HFFc6 (cell line): ENCODE results near the gene NPS. TPM values are rescaled to one million over a fixed set of nuclear protein-coding genes. Genes with fewer than 3 reads are reported as not detected.

Source experiments
- DNase-seq: peaks from one replicate; pipeline ENCODE4 v3.0.0-alpha.2; 2018
- H3K27ac Mint-ChIP-seq: 2 replicates; pipeline ENCODE4 v1.8.0; 2020; ENCODE audit warnings: mild to moderate bottlenecking, mixed read lengths
- H3K27me3 Mint-ChIP-seq: 2 replicates; pipeline ENCODE4 v1.8.0; 2021; ENCODE audit warnings: mild to moderate bottlenecking, moderate library complexity, mixed read lengths; ENCODE audit not compliant: insufficient read depth
- H3K36me3 Mint-ChIP-seq: 2 replicates; pipeline ENCODE4 v1.8.0; 2021; ENCODE audit warnings: low read depth, mixed read lengths
- H3K4me1 Mint-ChIP-seq: 2 replicates; pipeline ENCODE4 v1.8.0; 2020; ENCODE audit warnings: low read depth, mixed read lengths
- H3K4me3 Mint-ChIP-seq: 2 replicates; pipeline ENCODE4 v1.8.0; 2020; ENCODE audit warnings: mild to moderate bottlenecking, moderate library complexity, mixed read lengths
- H3K9me3 Mint-ChIP-seq: 2 replicates; pipeline ENCODE4 v1.8.0; 2020; ENCODE audit warnings: mild to moderate bottlenecking, mixed read lengths
- CTCF ChIP-seq: fragments of 200-600 bp; sonication (generic); IDR thresholded peaks from 2 replicates; pipeline ENCODE4 v1.5.0; 2021; ENCODE audit warnings: antibody characterized with exemption, mild to moderate bottlenecking
- total RNA-seq, 6 experiments: library from RNA; stranded (reverse); fragmentation: NEBNext Ultra II Directional; extraction: Animal tissue kit (Norgen Biotek cat#: 25700); gene quantifications; 2 replicates in 1 of 6; 3 replicates in 5 of 6; pipeline ENCODE4 v1.2.3, GENCODE V29; 2021

Gene NPS
- total RNA-seq, 6 experiments from 2014 or later, result not detected

GRCh38 chr10:127585519-127586023 is 36.5 kb downstream of the NPS start:
- DNase-seq, result no peak
- Mint-ChIP-seq H3K27me3 (peaks cover 1% of the 10 kb centered on the region), H3K9me3 (peaks cover 31% of the 10 kb centered on the region), H3K4me3 (no peak overlapping the region), H3K36me3 (peaks cover 5% of the 10 kb centered on the region; the same call in 1 of the 2 replicates), H3K4me1 (no peaks in the 10 kb centered on the region), H3K27ac (no peak overlapping the region)
- no peak for TF ChIP-seq CTCF

DNA sequence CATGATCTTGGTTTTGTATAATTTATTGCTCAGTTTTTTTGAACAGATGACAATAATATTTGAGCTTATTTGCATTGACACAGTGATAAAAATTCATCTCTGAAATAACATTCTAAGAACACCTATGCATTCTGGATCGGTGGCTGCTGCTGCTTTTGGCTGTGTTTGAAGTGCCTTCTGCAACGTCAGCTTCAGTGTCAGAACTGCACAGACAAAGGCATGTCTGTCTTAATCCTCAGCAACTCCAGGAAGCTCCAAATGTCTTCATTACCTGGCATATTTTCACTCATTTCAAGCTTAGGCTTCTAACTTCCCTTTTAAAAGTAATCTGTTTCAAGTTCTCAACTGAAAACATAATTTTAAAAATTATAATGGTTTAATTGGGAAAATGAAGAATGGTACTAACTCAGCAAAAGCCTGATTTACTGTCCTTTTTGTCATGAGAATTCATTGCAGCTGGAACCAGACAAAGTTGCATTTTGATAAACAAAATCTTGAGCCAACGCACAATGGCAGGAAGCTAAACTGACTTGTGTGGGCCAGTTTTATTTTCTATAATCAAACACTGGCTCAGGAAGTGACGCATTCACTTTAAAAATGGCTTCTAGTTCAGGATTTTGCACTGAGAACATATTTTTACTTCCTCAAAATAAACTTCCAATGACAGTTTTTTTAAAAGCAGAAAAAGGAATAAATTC is 38.7 kb downstream of the NPS start:
- H3K9me3 Mint-ChIP-seq, result peaks cover 47% of the 10 kb centered on the region
- H3K27ac Mint-ChIP-seq, result no peak overlapping the region
- peaks cover 5% of the 10 kb centered on the region; the same call in 1 of the 2 replicates for H3K36me3 Mint-ChIP-seq
- H3K4me1 Mint-ChIP-seq, result no peaks in the 10 kb centered on the region
- no peak for DNase-seq
- no peaks in the 10 kb centered on the region for H3K27me3 Mint-ChIP-seq
- no peak for TF ChIP-seq CTCF
- H3K4me3 Mint-ChIP-seq, result no peak overlapping the region

GRCh38 chr10:127592586-127592985 is 43.5 kb downstream of the NPS start:
- no peak for TF ChIP-seq CTCF
- Mint-ChIP-seq H3K36me3 (no peaks in the 10 kb centered on the region; the same call in 1 of the 2 replicates), H3K4me1 (no peaks in the 10 kb centered on the region), H3K9me3 (peaks cover 52% of the 10 kb centered on the region), H3K4me3 (no peak overlapping the region), H3K27me3 (no peaks in the 10 kb centered on the region), H3K27ac (no peak overlapping the region)
- no peak for DNase-seq

DNA sequence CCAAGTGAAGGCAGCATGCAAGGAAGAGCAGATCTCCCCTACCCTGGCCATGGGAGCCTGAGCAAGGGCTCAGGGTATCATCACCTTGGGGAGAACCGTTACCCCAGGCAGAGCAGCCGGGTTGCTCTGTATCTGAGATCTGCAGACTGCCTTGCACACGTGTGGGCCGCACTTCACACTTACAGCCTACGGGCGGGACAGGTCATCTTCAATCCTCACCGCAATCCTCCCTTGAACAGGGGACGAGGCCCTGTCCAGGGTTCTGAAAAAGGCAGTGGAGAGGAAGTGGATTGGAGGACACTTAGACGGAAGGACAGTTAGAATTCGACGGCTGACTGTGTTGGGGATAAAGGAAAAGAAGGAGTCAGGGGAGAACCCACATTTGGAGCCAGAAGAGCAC is 51.4 kb downstream of the NPS start:
- DNase-seq, result no peak
- TF ChIP-seq CTCF, result no peak

More for the DNA sequence above, 51.4 kb downstream of the NPS start:
- H3K27ac Mint-ChIP-seq, result no peak overlapping the region
- no peak overlapping the region for H3K4me3 Mint-ChIP-seq
- H3K27me3 Mint-ChIP-seq, result peaks cover under 1% of the 10 kb centered on the region; the same call in 1 of the 2 replicates
- no peaks in the 10 kb centered on the region for H3K4me1 Mint-ChIP-seq
- peaks cover 8% of the 10 kb centered on the region; the same call in 1 of the 2 replicates for H3K36me3 Mint-ChIP-seq
- H3K9me3 Mint-ChIP-seq, result peaks cover 63% of the 10 kb centered on the region

Other genes with a start within 250 kb of the NPS start
- not detected for gene FOXI2, start 187.9 kb downstream of the NPS start, total RNA-seq